ENCODE data around the gene CFAP221. TPM values are rescaled to one million over a fixed set of nuclear protein-coding genes. Genes with fewer than 3 reads are reported as not detected.

The CFAP221 gene
- total RNA-seq, 1 experiment from 2014 or later: not detected

DNA sequence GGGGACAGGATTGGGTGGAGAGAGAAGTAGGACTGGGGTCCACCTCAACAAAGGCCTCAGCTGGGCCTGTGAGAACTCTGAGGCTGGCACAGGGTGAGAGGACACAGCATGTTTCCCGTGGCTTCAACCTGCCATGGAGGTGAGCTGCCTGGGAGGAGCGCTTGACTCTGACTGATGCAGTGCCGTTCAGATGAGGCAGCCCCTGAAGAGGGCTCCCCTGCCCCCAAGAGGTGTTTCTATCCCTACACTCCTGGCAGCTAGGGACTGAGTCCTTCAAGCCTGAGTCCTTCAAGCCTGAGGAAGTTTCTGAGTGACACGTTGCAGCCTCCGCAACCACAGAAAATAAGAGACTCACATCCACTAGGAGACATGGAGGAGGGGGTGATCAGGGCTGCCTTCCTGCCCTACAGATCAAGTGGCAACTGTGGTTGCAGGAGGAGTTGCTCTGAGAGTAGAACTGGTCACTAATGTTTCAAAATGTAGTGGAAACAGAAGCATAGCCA, 85.1 kb downstream of the CFAP221 start:
- Histone ChIP-seq H3K4me2 (no peak overlapping the region), H3K79me2 (ENCODE audit: low read depth) (no peaks in the 10 kb centered on the region), H3K9me2 (ENCODE audit: insufficient read depth) (no peaks in the 10 kb centered on the region), H3K27me3 (ENCODE audit: insufficient read depth, low read depth) (peaks cover 9% of the 10 kb centered on the region; the same call in 1 of the 2 replicates), H3K4me3 (no peak overlapping the region), H2AFZ (no peak overlapping the region; the same call in 1 of the 2 replicates), H4K20me1 (ENCODE audit: insufficient read depth) (no peaks in the 10 kb centered on the region), H3K4me1 (replicated peaks; ENCODE audit: insufficient read depth) (no peaks in the 10 kb centered on the region), H3K27ac (no peak overlapping the region), H3K36me3 (ENCODE audit: low read depth) (no peaks in the 10 kb centered on the region), H3K9me3 (ENCODE audit: insufficient read depth, low read depth) (no peaks in the 10 kb centered on the region), H3F3A (ENCODE audit: insufficient read depth, low read depth) (no peaks in the 10 kb centered on the region)
- TF ChIP-seq, protein P1, sequence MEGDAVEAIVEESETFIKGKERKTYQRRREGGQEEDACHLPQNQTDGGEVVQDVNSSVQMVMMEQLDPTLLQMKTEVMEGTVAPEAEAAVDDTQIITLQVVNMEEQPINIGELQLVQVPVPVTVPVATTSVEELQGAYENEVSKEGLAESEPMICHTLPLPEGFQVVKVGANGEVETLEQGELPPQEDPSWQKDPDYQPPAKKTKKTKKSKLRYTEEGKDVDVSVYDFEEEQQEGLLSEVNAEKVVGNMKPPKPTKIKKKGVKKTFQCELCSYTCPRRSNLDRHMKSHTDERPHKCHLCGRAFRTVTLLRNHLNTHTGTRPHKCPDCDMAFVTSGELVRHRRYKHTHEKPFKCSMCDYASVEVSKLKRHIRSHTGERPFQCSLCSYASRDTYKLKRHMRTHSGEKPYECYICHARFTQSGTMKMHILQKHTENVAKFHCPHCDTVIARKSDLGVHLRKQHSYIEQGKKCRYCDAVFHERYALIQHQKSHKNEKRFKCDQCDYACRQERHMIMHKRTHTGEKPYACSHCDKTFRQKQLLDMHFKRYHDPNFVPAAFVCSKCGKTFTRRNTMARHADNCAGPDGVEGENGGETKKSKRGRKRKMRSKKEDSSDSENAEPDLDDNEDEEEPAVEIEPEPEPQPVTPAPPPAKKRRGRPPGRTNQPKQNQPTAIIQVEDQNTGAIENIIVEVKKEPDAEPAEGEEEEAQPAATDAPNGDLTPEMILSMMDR (conservative IDR thresholded peaks at IDR 0.05): no peak
- TF ChIP-seq EZH2 (IDR thresholded peaks at IDR 0.05; ENCODE audit: low read depth): no peak
- no TSS peak for BruUV-seq (replicated peaks)
- intact Hi-C loops (cut with micrococcal nuclease; ENCODE audit: unreplicated experiment): no loop called here
- ChIA-PET POLR2A (ENCODE audit: unreplicated experiment) (no interaction called here), CTCF (no interaction called here)
- DNase-seq: no peak

DNA sequence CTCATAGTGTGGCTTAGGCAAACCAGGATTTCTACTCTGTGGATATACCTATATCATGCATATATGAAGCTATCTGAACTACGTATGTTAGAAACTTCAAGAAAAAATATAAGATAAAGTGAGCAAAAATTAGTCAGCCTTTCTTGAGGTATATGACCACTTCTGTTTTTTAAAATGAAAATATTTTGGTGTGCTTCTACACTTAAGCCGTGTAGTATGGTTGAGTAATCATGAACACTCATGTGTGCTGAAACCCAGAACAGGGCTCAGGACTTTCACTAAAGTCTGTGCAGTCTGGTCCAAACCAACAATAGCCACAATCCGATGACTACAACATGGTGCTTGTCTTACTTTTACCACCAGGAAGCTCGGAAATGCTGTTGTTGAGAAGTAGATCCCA, 85.9 kb downstream of the CFAP221 start:
- Histone ChIP-seq H3K9me2 (ENCODE audit: insufficient read depth) (no peaks in the 10 kb centered on the region), H3K27me3 (ENCODE audit: insufficient read depth, low read depth) (peaks cover 6% of the 10 kb centered on the region; the same call in 1 of the 2 replicates), H3K9me3 (ENCODE audit: insufficient read depth, low read depth) (no peaks in the 10 kb centered on the region), H3K79me2 (ENCODE audit: low read depth) (no peaks in the 10 kb centered on the region), H3K27ac (no peak overlapping the region), H3F3A (ENCODE audit: insufficient read depth, low read depth) (no peaks in the 10 kb centered on the region), H4K20me1 (ENCODE audit: insufficient read depth) (no peaks in the 10 kb centered on the region), H3K4me2 (no peak overlapping the region), H3K4me3 (no peak overlapping the region), H3K4me1 (replicated peaks; ENCODE audit: insufficient read depth) (no peaks in the 10 kb centered on the region), H2AFZ (no peak overlapping the region), H3K36me3 (ENCODE audit: low read depth) (no peaks in the 10 kb centered on the region)
- CTCF ChIA-PET: no interaction called here
- no TSS peak for BruUV-seq (replicated peaks)
- DNase-seq: no peak
- POLR2A ChIA-PET (ENCODE audit: unreplicated experiment): no interaction called here
- no peak for TF ChIP-seq EZH2 (IDR thresholded peaks at IDR 0.05; ENCODE audit: low read depth)
- TF ChIP-seq, protein P1 (conservative IDR thresholded peaks at IDR 0.05): no peak
- intact Hi-C loops (cut with micrococcal nuclease; ENCODE audit: unreplicated experiment): no loop called here

DNA sequence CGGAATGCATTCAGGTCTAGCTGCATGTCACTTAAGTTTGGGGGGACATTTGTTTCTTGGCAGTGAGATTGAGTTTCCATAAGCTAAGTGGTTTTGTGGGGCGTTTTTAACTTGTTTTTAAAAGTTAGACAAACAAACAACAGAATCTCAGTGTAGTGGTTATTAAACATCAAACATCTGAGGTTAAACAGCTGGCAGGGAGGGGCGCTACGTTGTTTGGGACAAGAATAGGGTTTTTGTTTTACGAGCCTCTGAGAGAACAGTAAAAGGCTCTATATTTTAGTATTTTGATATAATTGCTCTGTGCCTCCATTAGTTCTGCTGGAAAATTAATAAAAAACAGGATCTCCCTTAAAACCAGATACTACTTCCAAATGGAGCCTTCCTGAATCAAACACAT, 93.1 kb downstream of the CFAP221 start:
- no peaks in the 10 kb centered on the region for H4K20me1 ChIP-seq (ENCODE audit: insufficient read depth)
- no peaks in the 10 kb centered on the region for H3K9me2 ChIP-seq (ENCODE audit: insufficient read depth)
- H3K36me3 ChIP-seq (ENCODE audit: low read depth): no peaks in the 10 kb centered on the region
- no TSS peak for BruUV-seq (replicated peaks)
- no peak overlapping the region for H2AFZ ChIP-seq
- H3F3A ChIP-seq (ENCODE audit: insufficient read depth, low read depth): no peaks in the 10 kb centered on the region
- H3K27ac ChIP-seq: no peak overlapping the region
- ChIA-PET CTCF (interaction anchor here (0.6 to 0.7 kb wide), 2 partner anchors 255 to 1043 kb away, joined by 5 to 7 read pairs; no protein-coding TSS in a partner anchor), POLR2A (ENCODE audit: unreplicated experiment) (no interaction called here)
- intact Hi-C loops (cut with micrococcal nuclease; ENCODE audit: unreplicated experiment): no loop called here
- no peak overlapping the region for H3K4me3 ChIP-seq
- no peak for TF ChIP-seq EZH2 (IDR thresholded peaks at IDR 0.05; ENCODE audit: low read depth)
- TF ChIP-seq, protein P1 (conservative IDR thresholded peaks at IDR 0.05): no peak
- no peak overlapping the region for H3K4me2 ChIP-seq
- no peaks in the 10 kb centered on the region for H3K9me3 ChIP-seq (ENCODE audit: insufficient read depth, low read depth)
- peaks cover 8% of the 10 kb centered on the region; the same call in 1 of the 2 replicates for H3K27me3 ChIP-seq (ENCODE audit: insufficient read depth, low read depth)
- H3K4me1 ChIP-seq (replicated peaks; ENCODE audit: insufficient read depth): no peaks in the 10 kb centered on the region
- H3K79me2 ChIP-seq (ENCODE audit: low read depth): no peaks in the 10 kb centered on the region
- no peak for DNase-seq

Measured in PC-9 (cell line).